Measurements from ENCODE around the gene ERF. TPM values are rescaled to one million over a fixed set of nuclear protein-coding genes. Genes with fewer than 3 reads are reported as not detected.
A peak's percentile ranks its signal among the peaks of the same experiment; 100 is the strongest.

ERF gene
- total and polyA plus RNA-seq, 7 donors, result 7.1 to 13.5 (median 11.4) TPM

- DNase-seq (no peak), ATAC-seq (no peak)
- Histone ChIP-seq H3K4me3 (peak overlapping the region; percentile 36), H3K36me3 (ENCODE audit: insufficient read depth in 1 of 2, low read depth in 1 of 2) (no peaks in the 10 kb centered on the region), H3K4me1 (peaks cover 25% of the 10 kb centered on the region), H3K9me3 (no peaks in the 10 kb centered on the region), H3K27me3 (ENCODE audit: insufficient read depth in 3 of 3, low read length in 2 of 3) (peaks cover 0 to 4% (median 0%) of the 10 kb centered on the region in 3 donors), H3K27ac (peak overlapping the region; percentile 58)
- no peak for TF ChIP-seq CTCF (IDR thresholded peaks at IDR 0.05)
- 12 to 20% (median 18%) methylated on average over 16 to 19 of the region's 19 CpGs for WGBS, 3 donors
- intact Hi-C loops (cut with DNase I), result no loop called here
Measured at GRCh38 chr19:42250666-42251531, 4.0 kb downstream of the ERF start.

DNA sequence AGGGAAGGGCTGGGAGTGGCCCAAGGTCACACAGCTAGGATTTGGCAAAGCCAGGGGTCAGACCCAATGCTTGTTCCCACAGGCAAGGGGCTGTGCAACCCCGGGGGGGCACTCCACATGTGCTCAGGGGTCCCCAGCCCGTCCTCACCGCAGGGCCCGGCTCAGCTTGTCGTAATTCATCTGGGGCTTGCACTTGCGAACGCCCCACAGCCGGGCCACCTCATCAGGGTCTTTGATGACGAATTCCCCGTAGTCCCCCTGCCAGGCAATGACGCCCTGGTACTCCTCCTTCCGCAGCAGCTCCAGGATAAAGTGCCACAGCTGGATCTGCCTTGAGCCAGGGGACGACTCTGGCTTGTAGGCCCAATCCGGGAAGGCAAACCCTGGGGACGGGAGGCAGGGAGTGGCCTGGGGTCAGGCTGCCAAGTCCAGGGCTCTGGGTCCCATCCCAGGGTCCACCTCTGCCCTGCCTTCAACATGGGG lies 4.7 kb downstream of the ERF start:
- H3K4me3 ChIP-seq, result peak overlapping the region; percentile 36
- intact Hi-C loops (cut with DNase I), result no loop called here

DNA sequence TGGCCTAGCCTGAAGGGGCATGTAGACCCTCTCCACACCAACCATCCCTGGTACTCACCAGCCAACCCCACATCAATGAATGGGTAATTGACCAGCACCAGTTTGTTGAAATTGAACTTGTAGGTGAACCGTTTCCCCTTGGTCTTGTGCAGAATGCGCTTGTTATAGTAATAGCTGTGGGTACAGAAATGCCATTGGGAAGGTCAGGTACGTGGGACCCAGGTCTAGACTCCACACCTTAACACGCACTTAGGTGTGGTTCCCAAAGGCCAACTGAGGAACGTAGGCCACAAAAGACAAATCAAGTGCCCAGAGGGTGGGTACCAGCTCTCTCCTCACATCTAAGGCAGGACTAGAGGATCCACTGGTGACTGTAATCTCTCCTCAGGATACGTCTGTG lies 5.2 kb downstream of the ERF start:
- WGBS, 3 donors, result 74 to 83% (median 75%) methylated on average over 6 of the region's 6 CpGs
- TF ChIP-seq CTCF (IDR thresholded peaks at IDR 0.05), result no peak
- Histone ChIP-seq H3K36me3 (ENCODE audit: insufficient read depth in 1 of 2, low read depth in 1 of 2) (no peaks in the 10 kb centered on the region), H3K27me3 (ENCODE audit: insufficient read depth in 3 of 3, low read length in 2 of 3) (no peaks in the 10 kb centered on the region), H3K9me3 (no peaks in the 10 kb centered on the region), H3K27ac (peak overlapping the region; percentile 58), H3K4me3 (no peak overlapping the region), H3K4me1 (peaks cover 29% of the 10 kb centered on the region)
- intact Hi-C loops (cut with DNase I), result loop anchor here in 1 of 2 donors (5.0 kb wide), 1 partner anchor 48 kb away; no protein-coding TSS in a partner anchor
- DNase-seq (no peak), ATAC-seq (no peak)

More for the DNA sequence above, 4.7 kb downstream of the ERF start:
- no peaks in the 10 kb centered on the region for H3K36me3 ChIP-seq (ENCODE audit: insufficient read depth in 1 of 2, low read depth in 1 of 2)
- peak overlapping the region; percentile 58 for H3K27ac ChIP-seq
- DNase-seq (peak in 1 of 2 donors; percentile 75), ATAC-seq (no peak)
- WGBS, 3 donors, result 31 to 52% (median 32%) methylated on average over 14 to 15 of the region's 15 CpGs
- H3K27me3 ChIP-seq (ENCODE audit: insufficient read depth in 3 of 3, low read length in 2 of 3), result no peaks in the 10 kb centered on the region
- H3K9me3 ChIP-seq, result no peaks in the 10 kb centered on the region
- TF ChIP-seq CTCF (IDR thresholded peaks at IDR 0.05), result no peak
- H3K4me1 ChIP-seq, result peaks cover 25% of the 10 kb centered on the region

- H3K4me3 ChIP-seq, result no peak overlapping the region
- no peaks in the 10 kb centered on the region for H3K9me3 ChIP-seq
- 81 to 87% (median 85%) methylated on average over 21 to 36 of the region's 36 CpGs for WGBS, 3 donors
- no peak overlapping the region for H3K27ac ChIP-seq
- intact Hi-C loops (cut with DNase I), result loop anchor here in 1 of 2 donors (5.0 kb wide), 1 partner anchor 48 kb away; no protein-coding TSS in a partner anchor
- TF ChIP-seq CTCF (IDR thresholded peaks at IDR 0.05), result no peak
- no peaks in the 10 kb centered on the region for H3K27me3 ChIP-seq (ENCODE audit: insufficient read depth in 3 of 3, low read length in 2 of 3)
- no peak for ATAC-seq
- DNase-seq, result no peak
- H3K4me1 ChIP-seq, result peaks cover 30% of the 10 kb centered on the region
- no peaks in the 10 kb centered on the region for H3K36me3 ChIP-seq (ENCODE audit: insufficient read depth in 1 of 2, low read depth in 1 of 2)
Measured at GRCh38 chr19:42249149-42249750, 5.7 kb downstream of the ERF start.

All from psoas muscle (tissue), 8 donors.